AG04449 (cell line): ENCODE measurements around the gene TMEM132E.

Experiments used
- CTCF ChIA-PET: fragments of 350-600 bp; formaldehyde crosslinking; extraction: SDS; loops from one replicate; lab custom pipeline; 2021; ENCODE audit warnings: antibody characterized with exemption; lab: Yijun Ruan, JAX
- POLR2A ChIA-PET: fragments of 400-600, 350-600 bp; formaldehyde crosslinking; extraction: SDS; loops from one replicate; lab custom pipeline; 2020; ENCODE audit warnings: antibody characterized with exemption, inconsistent platforms; lab: Yijun Ruan, JAX
- DNase-seq: peaks from one replicate; pipeline ENCODE4 v3.0.0-alpha.2; 2010; ENCODE audit warnings: low read depth, low spot score
- H3K4me3 ChIP-seq: 2 replicates; pipeline ENCODE4 v1.5.1; 2011; ENCODE audit warnings: low read depth, mild to moderate bottlenecking, control low read depth, low read length
- TF ChIP-seq, protein P1 (sequence below): IDR thresholded peaks from one replicate; pipeline ENCODE4 v1.5.1; 2011; ENCODE audit warnings: mild to moderate bottlenecking, moderate library complexity, low read length, control low read depth, inconsistent platforms; ENCODE audit not compliant: insufficient read depth; ENCODE audit errors: missing control alignments

Gene TMEM132E

DNA sequence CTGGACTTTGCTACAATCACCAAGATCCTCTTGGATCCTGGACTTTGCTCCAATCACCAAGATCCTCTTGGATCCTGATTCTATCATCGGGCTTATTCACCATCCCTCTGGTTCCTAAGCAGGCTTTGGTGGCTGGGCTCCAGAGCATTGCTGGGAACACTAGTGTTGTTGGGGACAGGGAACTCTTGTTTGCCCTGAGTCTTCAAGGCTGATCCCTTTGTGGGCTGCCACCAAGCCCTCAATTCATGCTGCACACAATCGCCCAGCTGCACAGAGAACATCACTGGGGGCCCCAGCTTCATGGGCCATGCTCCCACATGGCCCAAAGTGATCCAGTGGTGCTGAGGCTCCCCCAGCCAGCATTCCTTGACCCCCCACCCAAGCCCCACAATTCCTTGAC, 88.3 kb downstream of the TMEM132E start:
- DNase-seq: no peak
- no peak overlapping the region for H3K4me3 ChIP-seq
- TF ChIP-seq, protein P1, sequence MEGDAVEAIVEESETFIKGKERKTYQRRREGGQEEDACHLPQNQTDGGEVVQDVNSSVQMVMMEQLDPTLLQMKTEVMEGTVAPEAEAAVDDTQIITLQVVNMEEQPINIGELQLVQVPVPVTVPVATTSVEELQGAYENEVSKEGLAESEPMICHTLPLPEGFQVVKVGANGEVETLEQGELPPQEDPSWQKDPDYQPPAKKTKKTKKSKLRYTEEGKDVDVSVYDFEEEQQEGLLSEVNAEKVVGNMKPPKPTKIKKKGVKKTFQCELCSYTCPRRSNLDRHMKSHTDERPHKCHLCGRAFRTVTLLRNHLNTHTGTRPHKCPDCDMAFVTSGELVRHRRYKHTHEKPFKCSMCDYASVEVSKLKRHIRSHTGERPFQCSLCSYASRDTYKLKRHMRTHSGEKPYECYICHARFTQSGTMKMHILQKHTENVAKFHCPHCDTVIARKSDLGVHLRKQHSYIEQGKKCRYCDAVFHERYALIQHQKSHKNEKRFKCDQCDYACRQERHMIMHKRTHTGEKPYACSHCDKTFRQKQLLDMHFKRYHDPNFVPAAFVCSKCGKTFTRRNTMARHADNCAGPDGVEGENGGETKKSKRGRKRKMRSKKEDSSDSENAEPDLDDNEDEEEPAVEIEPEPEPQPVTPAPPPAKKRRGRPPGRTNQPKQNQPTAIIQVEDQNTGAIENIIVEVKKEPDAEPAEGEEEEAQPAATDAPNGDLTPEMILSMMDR: no peak
- ChIA-PET POLR2A (no interaction called here), CTCF (no interaction called here)

DNA sequence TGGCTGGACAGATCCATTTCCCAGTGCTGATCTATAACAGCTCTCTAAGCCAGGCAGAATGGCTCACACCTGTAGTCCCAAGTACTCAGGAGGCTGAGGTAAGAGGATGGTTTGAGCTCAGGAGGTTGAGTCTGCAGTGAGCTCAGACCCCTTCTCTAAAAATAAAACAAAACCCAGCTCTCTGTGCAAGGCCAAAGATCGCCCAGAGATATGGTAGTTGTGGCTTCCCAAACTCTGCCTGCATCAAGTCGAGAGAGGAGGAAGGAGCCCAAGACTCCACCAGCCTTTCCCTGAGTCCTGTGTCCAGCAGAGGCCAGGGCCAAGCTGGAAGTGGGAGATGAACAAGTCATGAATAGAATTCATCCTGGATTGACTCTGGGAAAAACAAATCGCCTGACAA, 88.8 kb downstream of the TMEM132E start:
- no peak for DNase-seq
- TF ChIP-seq, protein P1: no peak
- H3K4me3 ChIP-seq: no peak overlapping the region
- POLR2A ChIA-PET: no interaction called here
- CTCF ChIA-PET: no interaction called here

DNA sequence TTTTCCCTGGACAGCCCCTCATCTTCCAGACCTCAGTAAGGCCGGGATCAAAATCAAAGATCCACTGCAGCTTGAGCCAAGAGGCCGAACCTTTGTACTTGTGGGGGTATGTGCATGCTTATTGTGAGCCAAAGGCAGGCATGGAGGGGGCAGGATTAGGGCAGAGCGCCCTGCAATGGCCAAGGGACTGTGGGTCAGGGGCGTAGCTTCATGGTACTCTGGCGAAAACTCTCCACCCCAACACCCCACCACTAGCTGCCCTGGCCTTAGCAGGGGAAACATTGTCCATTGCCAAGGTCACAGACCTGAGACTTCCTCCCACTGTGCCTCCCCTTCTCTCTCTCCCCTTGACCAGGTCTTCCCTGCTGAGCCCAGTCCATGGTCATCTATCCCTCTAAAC, 90.1 kb downstream of the TMEM132E start:
- POLR2A ChIA-PET: no interaction called here
- no peak for DNase-seq
- TF ChIP-seq, protein P1: no peak
- CTCF ChIA-PET: no interaction called here
- no peak overlapping the region for H3K4me3 ChIP-seq

DNA sequence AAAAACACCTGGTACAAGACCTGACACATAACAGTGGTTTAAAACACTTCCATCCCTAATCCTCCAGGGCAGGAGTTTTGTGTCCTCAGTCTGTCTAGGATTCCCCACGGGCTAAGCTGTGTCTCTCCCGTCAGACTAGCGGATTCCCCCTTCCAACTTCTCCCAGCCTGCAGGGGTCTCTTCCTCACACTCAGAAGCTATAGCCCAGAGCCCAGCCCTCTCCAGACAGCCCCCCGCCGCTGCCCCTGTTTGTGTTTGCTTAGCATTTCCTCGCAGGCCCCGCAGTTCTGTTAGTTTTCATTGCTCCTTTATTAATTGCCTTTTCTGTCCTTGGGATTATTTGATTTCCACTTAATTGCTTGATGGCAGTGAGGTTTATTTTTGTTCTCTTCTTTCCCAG, 91.2 kb downstream of the TMEM132E start:
- CTCF ChIA-PET: no interaction called here

DNA sequence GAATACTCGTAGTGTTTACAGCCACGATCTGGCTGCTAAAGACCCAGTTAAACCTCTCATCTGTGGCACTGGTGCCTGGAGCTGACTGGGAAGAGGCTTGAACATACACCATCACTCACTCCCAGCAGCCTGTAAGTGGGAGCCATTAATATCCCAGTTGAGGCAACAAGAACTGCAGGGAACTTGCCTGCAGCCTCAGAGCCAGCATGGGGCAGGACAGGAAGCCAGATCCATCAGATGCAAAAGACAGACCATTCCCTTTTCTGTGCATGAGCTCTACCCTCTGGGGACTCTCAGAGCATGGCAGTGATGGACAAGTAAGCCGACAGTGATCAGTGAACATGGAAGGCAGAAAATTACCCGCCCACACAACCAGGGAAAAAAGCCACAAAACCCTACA, 91.8 kb downstream of the TMEM132E start:
- CTCF ChIA-PET: no interaction called here
- POLR2A ChIA-PET: no interaction called here
- DNase-seq: no peak
- TF ChIP-seq, protein P1: no peak
- no peak overlapping the region for H3K4me3 ChIP-seq

More for the DNA sequence above, 91.2 kb downstream of the TMEM132E start:
- H3K4me3 ChIP-seq: no peak overlapping the region
- TF ChIP-seq, protein P1: no peak
- no peak for DNase-seq
- POLR2A ChIA-PET: no interaction called here

DNA sequence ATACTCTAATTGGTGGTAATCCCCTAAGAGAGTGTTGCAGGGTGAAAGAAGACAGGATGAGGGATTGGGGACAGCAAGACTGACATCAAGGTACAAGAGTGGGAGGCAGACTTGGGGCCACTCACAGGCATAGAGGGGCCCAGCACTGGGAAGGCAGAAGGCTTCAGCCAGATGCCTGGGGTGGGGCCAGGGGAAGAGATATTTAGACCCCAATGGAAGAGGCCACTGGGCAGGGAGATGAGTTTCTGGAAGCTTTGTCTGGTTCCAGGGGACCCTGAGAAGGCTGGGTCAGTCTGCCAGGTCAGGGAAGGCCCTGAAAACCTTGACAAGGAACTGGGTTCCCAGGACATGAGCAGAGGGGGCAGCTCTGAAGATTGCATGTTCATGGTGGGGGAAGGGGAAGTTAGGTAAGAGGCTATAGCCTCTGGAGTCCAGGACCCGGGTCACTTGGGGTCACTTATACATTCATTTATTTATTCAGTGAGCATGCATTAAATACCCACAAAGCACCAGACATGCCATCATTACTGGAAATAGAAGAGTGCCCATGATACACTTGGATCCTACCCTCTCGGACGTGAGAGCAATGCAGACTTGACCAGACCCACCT, 92.9 kb downstream of the TMEM132E start:
- CTCF ChIA-PET: no interaction called here

More for the DNA sequence above, 92.9 kb downstream of the TMEM132E start:
- POLR2A ChIA-PET: no interaction called here
- TF ChIP-seq, protein P1: no peak
- no peak overlapping the region for H3K4me3 ChIP-seq
- no peak for DNase-seq
